Breast epithelium (tissue), 4 donors: ENCODE data around the gene PSAP. TPM values are rescaled to one million over a fixed set of nuclear protein-coding genes. Genes with fewer than 3 reads are reported as not detected.
"Not testable (repeated sequence)": the region's sequence is repeated elsewhere in the genome, so short reads cannot be mapped to it uniquely, and the experiment has no call there.

Experiments used
- DNase-seq, 2 donors: peaks; one replicate each; pipeline ENCODE4 v3.0.0-alpha.2; 2019; ENCODE audit warnings: low spot score in 2 of 2
- H3K27ac ChIP-seq, 2 donors: fragments of 200-600 bp; sonication (generic) in 1 of 2; one replicate each; pipeline ENCODE4 v1.5.1; 2016 to 2019; ENCODE audit warnings: mild to moderate bottlenecking in 1 of 2
- H3K27me3 ChIP-seq, 2 donors: fragments of 200-600 bp; sonication (generic) in 1 of 2; one replicate each; pipeline versions ENCODE4 v1.5.1 to v1.6.0; 2017 to 2019; ENCODE audit warnings: control low read depth in 1 of 2, mild to moderate bottlenecking in 1 of 2
- H3K36me3 ChIP-seq: fragments of 200-600 bp; one replicate; pipeline ENCODE4 v1.5.1; 2019
- H3K4me1 ChIP-seq, 2 donors: fragments of 200-600 bp; sonication (generic); one replicate each; pipeline ENCODE4 v1.5.1; 2016 to 2019; ENCODE audit warnings: control low read depth in 1 of 2
- H3K4me3 ChIP-seq, 3 donors: fragments of 200-600 bp; sonication (generic); 1 replicate in 2 of 3; 2 replicates in 1 of 3; pipeline ENCODE4 v1.5.1; 2016 to 2019; ENCODE audit warnings: mild to moderate bottlenecking in 3 of 3, moderate library complexity in 2 of 3
- H3K9me3 ChIP-seq, 2 donors: fragments of 200-600 bp; sonication (generic) in 1 of 2; one replicate each; pipeline ENCODE4 v1.5.1; 2016 to 2019; ENCODE audit warnings: control low read depth in 1 of 2
- CTCF ChIP-seq, 3 donors: fragments of 450-650 bp; IDR thresholded peaks; one replicate each; pipeline ENCODE4 v1.5.1; 2016 to 2017; ENCODE audit warnings: antibody characterized with exemption in 3 of 3, mild to moderate bottlenecking in 3 of 3, moderate library complexity in 3 of 3
- POLR2A ChIP-seq: fragments of 450-650 bp; IDR thresholded peaks from one replicate; pipeline ENCODE4 v1.6.1; 2016; ENCODE audit warnings: antibody characterized with exemption, mild to moderate bottlenecking, moderate library complexity
- POLR2AphosphoS5 ChIP-seq, 3 donors: sonication (generic); formaldehyde crosslinking; IDR thresholded peaks; one replicate each; pipeline ENCODE4 v1.6.1; 2017; ENCODE audit warnings: antibody characterized with exemption in 3 of 3
- intact Hi-C: fragments of 100-400 bp; cut with DNase I; formaldehyde crosslinking; loops from one replicate; pipeline ENCODE4 v1.15.1; 2023; ENCODE audit warnings: low total_unique reads
- total RNA-seq, 3 donors: library from RNA; depleted of rRNA; stranded (reverse); fragments of >200 nt; gene quantifications; one replicate each; pipeline ENCODE4 v1.1.0, GENCODE V29; 2016

Gene PSAP
- total RNA-seq, 3 donors from 2014 or later, result 623 to 1,873 (median 945) TPM

DNA sequence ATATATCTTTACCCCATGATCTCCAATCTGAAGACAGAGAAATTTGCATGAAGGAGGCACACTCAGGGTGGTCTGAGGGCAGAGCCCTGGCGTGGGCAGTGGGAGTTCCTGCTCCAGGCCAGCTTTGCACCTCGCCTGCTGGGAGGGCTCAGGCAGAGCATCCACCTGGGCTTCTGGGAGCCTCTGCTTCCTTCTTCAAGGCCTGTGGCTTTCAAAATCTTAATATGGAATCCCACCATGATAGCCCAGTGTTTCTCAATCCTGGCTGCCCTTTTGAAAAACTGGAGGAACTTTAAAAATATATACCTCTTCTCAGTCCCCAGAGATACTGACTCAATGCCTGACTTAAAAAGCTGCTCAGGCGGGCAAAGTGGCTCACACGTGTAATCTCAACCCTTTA is 36.7 kb upstream of the PSAP start:
- H3K4me3 ChIP-seq, result peak overlapping the region in 1 of 3 donors; percentile 69
- peak overlapping the region in 1 of 2 donors; percentile 83 for H3K27ac ChIP-seq
- H3K36me3 ChIP-seq, result no peaks in the 10 kb centered on the region
- no peaks in the 10 kb centered on the region for H3K4me1 ChIP-seq
- TF ChIP-seq POLR2A (no peak), CTCF (IDR thresholded peaks at IDR 0.05) (no peak)
- no peaks in the 10 kb centered on the region for H3K9me3 ChIP-seq
- H3K27me3 ChIP-seq, result no peaks in the 10 kb centered on the region
- intact Hi-C loops, result no loop called here
- no peak for DNase-seq

DNA sequence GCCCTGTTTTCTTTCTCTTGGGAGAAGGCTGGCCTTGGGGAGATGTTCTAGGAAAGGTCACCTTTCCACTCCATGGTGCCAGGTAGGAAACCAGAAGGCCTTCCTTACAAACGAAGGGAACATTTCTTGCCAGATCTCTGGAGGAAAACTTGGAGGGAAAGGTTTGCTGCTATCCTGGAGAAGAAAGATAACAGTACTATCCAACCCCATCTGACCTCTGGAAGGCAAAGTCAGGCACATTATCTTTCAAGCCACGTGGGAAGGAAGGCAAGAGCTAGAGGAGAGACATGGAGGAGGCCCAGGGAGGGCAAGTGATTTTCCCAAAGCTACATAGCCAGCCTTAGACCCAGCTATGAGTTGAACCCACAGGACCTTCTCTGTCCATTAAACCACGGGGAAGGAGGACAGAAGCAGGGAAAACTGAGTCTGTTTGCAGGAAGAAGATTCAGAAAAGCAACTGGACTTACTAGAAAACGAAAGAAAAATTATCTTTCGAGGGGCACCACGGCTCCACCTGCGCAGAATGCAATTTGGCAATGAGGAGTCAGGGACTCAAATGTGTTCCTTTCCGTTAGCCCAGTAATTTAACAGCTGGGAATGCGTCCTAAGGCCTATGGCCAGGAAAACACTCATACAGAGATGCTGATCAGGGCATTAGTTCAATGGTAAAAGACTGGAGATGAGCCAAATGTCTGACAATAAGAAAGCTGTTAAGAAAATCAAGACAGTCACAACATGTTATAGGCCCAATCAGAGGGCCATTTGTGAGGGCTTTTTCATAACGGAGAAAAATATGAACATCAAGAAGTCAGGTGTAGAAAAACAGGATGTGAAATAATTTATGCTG is 32.0 kb upstream of the PSAP start:
- intact Hi-C loops, result no loop called here
- H3K4me3 ChIP-seq, result no peak overlapping the region
- peak overlapping the region in 1 of 2 donors; percentile 7 for H3K27ac ChIP-seq
- H3K36me3 ChIP-seq, result no peaks in the 10 kb centered on the region
- DNase-seq, result no peak
- no peaks in the 10 kb centered on the region for H3K27me3 ChIP-seq
- no peaks in the 10 kb centered on the region for H3K4me1 ChIP-seq
- H3K9me3 ChIP-seq, result no peaks in the 10 kb centered on the region
- no peak for TF ChIP-seq POLR2A
- no peak for TF ChIP-seq CTCF (IDR thresholded peaks at IDR 0.05)
- no peak for TF ChIP-seq POLR2AphosphoS5 (IDR thresholded peaks at IDR 0.05)

DNA sequence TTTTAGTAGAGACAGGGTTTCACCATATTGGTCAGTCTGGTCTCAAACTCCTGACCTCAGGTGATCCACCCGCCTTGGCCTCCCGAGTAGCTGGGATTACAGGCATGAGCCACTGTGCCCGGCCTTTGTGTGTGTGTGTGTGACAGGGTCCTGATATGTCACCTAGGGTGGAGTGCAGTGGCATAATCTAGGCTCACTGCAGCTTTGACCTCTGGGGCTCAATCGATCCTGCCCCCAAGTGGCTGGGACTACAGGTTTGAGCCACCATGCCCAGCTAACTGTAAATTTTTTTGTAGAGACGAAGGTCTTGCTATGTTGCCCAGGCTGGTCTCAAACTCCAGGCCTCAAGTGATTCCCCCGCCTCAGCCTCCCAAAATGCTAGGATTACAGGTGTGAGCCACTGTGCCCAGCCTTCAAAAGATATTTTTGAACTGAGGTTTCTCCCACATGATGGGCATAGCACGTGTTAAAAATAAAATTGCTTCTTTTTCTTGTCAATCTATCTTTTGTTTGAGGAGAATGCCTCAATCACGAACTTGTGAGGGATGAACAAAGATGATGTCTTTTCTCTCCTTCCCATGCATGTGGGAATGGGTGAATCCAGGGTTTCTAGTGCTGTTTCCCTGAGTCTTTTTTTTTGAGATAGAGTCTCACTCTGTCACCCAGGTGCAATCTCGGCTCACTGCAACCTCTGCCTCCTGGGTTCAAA is 30.8 kb upstream of the PSAP start:
- Histone ChIP-seq H3K36me3 (no peaks in the 10 kb centered on the region), H3K4me1 (no peaks in the 10 kb centered on the region), H3K27me3 (no peaks in the 10 kb centered on the region), H3K4me3 (no peak overlapping the region), H3K9me3 (no peaks in the 10 kb centered on the region), H3K27ac (no peak overlapping the region)
- no peak for DNase-seq
- TF ChIP-seq POLR2A (no peak), CTCF (IDR thresholded peaks at IDR 0.05) (no peak), POLR2AphosphoS5 (IDR thresholded peaks at IDR 0.05) (no peak)
- intact Hi-C loops, result no loop called here

- H3K4me1 ChIP-seq, intact Hi-C loops, H3K27me3 ChIP-seq, H3K36me3 ChIP-seq, H3K4me3 ChIP-seq, H3K9me3 ChIP-seq, DNase-seq, H3K27ac ChIP-seq: not testable (repeated sequence)
Observed at GRCh38 chr10:71881307-71881624, 30.2 kb upstream of the PSAP start.

DNA sequence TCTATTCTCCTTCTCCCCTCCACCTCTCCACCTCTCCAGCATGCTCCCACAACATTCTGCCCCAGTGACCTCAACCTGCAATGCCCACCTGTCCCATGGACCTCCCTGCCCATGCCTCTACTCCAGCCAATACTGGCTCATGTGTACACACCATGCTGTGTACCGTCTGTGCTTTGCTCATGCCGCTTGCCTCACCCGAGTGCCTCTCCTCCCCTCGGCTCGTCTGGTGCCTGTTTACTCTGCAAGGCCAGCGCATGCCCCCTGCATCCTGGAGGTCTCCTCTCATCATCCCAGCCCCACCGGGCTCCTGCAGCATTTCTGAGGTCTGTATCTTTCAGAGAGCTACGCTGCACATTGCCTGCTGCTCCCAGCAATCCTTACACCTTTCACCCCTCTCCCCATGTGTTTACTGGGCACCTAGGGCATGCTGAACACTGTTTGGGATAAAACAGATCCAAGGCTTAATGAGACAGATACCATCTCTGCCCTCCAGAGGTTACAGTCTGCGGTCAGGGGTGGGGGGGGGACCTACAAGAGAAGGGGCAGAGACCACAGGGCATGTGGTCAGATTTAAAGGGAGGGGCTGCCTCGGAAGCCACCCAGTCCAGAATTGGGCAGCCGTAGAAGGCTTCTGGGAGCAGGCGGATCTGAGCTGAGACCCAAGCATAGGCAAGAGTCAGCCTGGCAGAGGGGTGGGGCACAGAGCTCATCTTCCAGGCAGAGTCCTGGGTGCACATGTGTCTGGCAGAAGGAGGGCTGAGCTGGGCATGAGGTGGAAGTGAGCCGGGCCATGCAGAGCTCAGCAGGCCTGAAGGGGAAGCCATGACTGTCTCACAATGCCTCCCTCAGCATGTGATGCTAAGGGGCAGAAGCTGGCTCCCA is 29.6 kb upstream of the PSAP start:
- intact Hi-C loops, result no loop called here
- no peaks in the 10 kb centered on the region for H3K27me3 ChIP-seq
- no peaks in the 10 kb centered on the region for H3K9me3 ChIP-seq
- DNase-seq, result no peak
- no peaks in the 10 kb centered on the region for H3K4me1 ChIP-seq
- H3K4me3 ChIP-seq, result no peak overlapping the region
- TF ChIP-seq CTCF (IDR thresholded peaks at IDR 0.05) (no peak), POLR2A (no peak), POLR2AphosphoS5 (IDR thresholded peaks at IDR 0.05) (no peak)
- no peak overlapping the region for H3K27ac ChIP-seq
- H3K36me3 ChIP-seq, result no peaks in the 10 kb centered on the region
